Measurements from ENCODE around the gene CRHR1.

Gene CRHR1

DNA sequence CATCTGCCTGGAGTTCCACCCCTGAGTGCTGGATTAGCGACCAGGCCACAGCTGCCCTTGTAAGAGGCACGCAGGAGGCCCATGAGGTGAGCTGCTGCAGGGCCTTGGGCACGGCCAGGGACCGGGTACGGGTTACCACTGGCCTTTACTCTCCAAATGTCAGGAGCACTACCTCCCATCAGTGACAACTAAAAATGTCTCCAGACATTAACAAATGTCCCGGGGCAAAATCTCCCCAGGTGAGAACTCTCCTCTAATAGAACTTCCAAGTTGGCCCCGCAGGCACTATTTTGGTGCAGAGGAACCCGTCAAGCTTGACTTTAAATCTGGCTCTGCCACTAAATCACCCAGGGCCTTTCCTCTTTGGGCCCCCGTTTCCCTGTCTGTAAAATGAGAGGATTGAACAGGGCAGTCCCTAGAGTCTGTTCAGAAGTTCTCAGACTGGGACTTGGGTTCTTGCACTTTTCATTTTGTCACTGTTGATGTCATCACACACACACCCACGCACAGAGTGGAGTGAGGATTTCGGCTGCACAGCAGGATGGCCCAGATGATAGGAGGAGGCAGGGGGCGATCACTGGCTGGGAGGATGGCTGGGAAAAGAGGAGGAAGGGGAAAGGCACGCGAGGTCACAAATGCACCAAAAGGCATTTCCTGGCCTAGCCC is 85.7 kb downstream of the CRHR1 start:
- H3K4me3 ChIP-seq (ENCODE audit: insufficient read depth, low read length, poor library complexity, severe bottlenecking): no peak overlapping the region
- no peaks in the 10 kb centered on the region for H3F3A ChIP-seq (ENCODE audit: insufficient read depth)
- H3K9me3 ChIP-seq (ENCODE audit: insufficient read depth, low read length): no peaks in the 10 kb centered on the region
- no peak for TF ChIP-seq EZH2phosphoT487 (conservative IDR thresholded peaks at IDR 0.05; ENCODE audit: low read length)
- TF ChIP-seq, protein P1, sequence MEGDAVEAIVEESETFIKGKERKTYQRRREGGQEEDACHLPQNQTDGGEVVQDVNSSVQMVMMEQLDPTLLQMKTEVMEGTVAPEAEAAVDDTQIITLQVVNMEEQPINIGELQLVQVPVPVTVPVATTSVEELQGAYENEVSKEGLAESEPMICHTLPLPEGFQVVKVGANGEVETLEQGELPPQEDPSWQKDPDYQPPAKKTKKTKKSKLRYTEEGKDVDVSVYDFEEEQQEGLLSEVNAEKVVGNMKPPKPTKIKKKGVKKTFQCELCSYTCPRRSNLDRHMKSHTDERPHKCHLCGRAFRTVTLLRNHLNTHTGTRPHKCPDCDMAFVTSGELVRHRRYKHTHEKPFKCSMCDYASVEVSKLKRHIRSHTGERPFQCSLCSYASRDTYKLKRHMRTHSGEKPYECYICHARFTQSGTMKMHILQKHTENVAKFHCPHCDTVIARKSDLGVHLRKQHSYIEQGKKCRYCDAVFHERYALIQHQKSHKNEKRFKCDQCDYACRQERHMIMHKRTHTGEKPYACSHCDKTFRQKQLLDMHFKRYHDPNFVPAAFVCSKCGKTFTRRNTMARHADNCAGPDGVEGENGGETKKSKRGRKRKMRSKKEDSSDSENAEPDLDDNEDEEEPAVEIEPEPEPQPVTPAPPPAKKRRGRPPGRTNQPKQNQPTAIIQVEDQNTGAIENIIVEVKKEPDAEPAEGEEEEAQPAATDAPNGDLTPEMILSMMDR (IDR thresholded peaks at IDR 0.05; ENCODE audit: insufficient read depth, low read length, poor library complexity, severe bottlenecking): no peak
- H3K27me3 ChIP-seq (ENCODE audit: low read length): no peaks in the 10 kb centered on the region
- H3K27ac ChIP-seq (ENCODE audit: low read depth, low read length): no peak overlapping the region
- H3K9me2 ChIP-seq (replicated peaks; ENCODE audit: insufficient read depth, low read length): no peaks in the 10 kb centered on the region
- no peaks in the 10 kb centered on the region for H4K20me1 ChIP-seq (ENCODE audit: low read depth, low read length)
- no peak overlapping the region for H3K4me2 ChIP-seq (ENCODE audit: low read depth, low read length, poor library complexity, severe bottlenecking)
- H3K9ac ChIP-seq (ENCODE audit: low read length): no peak overlapping the region
- no peak overlapping the region for H2AFZ ChIP-seq (ENCODE audit: low read depth, low read length, severe bottlenecking)
- no peaks in the 10 kb centered on the region for H3K36me3 ChIP-seq (ENCODE audit: low read length)
- no peaks in the 10 kb centered on the region for H3K79me2 ChIP-seq (ENCODE audit: insufficient read depth, low read length)

DNA sequence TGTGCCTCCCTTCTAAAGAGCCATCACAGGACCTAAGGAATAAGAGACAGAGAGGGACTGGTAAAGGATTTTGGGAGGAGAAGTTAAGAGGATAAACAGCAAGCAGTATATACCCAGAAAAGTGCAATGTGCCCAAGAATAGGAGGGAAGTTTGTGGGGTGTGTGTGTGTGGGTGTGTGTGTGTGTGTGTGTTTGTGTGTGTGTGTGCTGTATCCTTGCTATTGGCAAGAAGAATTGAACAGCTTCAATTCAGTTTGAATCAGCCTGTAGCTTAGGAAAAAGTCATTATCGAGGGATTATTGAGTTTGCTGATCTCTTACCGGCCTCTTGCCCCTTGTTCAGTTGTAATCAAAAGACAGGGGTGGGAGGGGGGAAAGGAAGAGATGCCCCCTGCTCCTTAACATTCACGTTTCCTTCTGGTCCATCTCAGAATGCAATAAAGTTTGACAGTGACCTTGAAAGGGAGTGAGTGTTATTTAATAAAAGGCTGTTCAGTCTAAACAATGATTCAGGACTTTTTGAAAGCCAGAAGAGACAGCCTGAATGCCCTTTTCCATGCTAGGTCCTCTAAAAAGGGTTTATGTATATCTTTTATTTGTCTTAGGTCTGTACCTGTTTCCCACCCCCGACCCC is 86.3 kb downstream of the CRHR1 start:
- no peaks in the 10 kb centered on the region for H4K20me1 ChIP-seq (ENCODE audit: low read depth, low read length)
- H3K9me3 ChIP-seq (ENCODE audit: insufficient read depth, low read length): no peaks in the 10 kb centered on the region
- H3K36me3 ChIP-seq (ENCODE audit: low read length): no peaks in the 10 kb centered on the region
- no peak overlapping the region for H2AFZ ChIP-seq (ENCODE audit: low read depth, low read length, severe bottlenecking)
- H3K27me3 ChIP-seq (ENCODE audit: low read length): no peaks in the 10 kb centered on the region
- H3K4me2 ChIP-seq (ENCODE audit: low read depth, low read length, poor library complexity, severe bottlenecking): no peak overlapping the region
- H3K27ac ChIP-seq (ENCODE audit: low read depth, low read length): no peak overlapping the region
- no peak overlapping the region for H3K4me3 ChIP-seq (ENCODE audit: insufficient read depth, low read length, poor library complexity, severe bottlenecking)
- no peaks in the 10 kb centered on the region for H3F3A ChIP-seq (ENCODE audit: insufficient read depth)
- H3K9me2 ChIP-seq (replicated peaks; ENCODE audit: insufficient read depth, low read length): no peaks in the 10 kb centered on the region
- TF ChIP-seq, protein P1 (IDR thresholded peaks at IDR 0.05; ENCODE audit: insufficient read depth, low read length, poor library complexity, severe bottlenecking): no peak
- no peak for TF ChIP-seq EZH2phosphoT487 (conservative IDR thresholded peaks at IDR 0.05; ENCODE audit: low read length)
- no peak overlapping the region for H3K9ac ChIP-seq (ENCODE audit: low read length)
- H3K79me2 ChIP-seq (ENCODE audit: insufficient read depth, low read length): no peaks in the 10 kb centered on the region

DNA sequence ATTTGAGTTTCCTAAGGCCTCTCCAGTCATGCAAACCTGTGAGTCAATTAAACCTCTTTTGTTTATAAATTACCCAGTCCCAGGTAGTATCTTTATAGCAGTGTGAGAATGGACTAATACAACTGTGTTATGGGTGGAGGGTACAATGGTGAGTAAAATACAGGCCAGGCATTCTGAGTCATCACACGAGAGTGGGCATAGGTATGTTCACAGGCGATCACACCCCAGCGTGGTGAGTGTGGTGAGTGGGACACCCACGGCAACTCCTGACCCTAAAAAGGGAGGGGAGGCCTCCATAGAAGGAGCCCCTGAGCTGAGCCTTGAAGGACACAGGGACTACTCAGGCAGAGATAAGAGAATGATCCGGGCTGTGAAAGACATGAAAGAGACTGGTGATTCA is 87.6 kb downstream of the CRHR1 start:
- Histone ChIP-seq H3K4me2 (ENCODE audit: low read depth, low read length, poor library complexity, severe bottlenecking) (no peak overlapping the region), H3K27me3 (ENCODE audit: low read length) (no peaks in the 10 kb centered on the region), H3K4me3 (ENCODE audit: insufficient read depth, low read length, poor library complexity, severe bottlenecking) (no peak overlapping the region), H2AFZ (ENCODE audit: low read depth, low read length, severe bottlenecking) (no peak overlapping the region), H3K9me2 (replicated peaks; ENCODE audit: insufficient read depth, low read length) (no peaks in the 10 kb centered on the region), H3K9ac (ENCODE audit: low read length) (no peak overlapping the region), H3K9me3 (ENCODE audit: insufficient read depth, low read length) (no peaks in the 10 kb centered on the region), H4K20me1 (ENCODE audit: low read depth, low read length) (no peaks in the 10 kb centered on the region), H3F3A (ENCODE audit: insufficient read depth) (no peaks in the 10 kb centered on the region), H3K79me2 (ENCODE audit: insufficient read depth, low read length) (no peaks in the 10 kb centered on the region), H3K36me3 (ENCODE audit: low read length) (no peaks in the 10 kb centered on the region), H3K27ac (ENCODE audit: low read depth, low read length) (no peak overlapping the region)
- no peak for TF ChIP-seq EZH2phosphoT487 (conservative IDR thresholded peaks at IDR 0.05; ENCODE audit: low read length)
- TF ChIP-seq, protein P1 (IDR thresholded peaks at IDR 0.05; ENCODE audit: insufficient read depth, low read length, poor library complexity, severe bottlenecking): no peak
